ENCODE measurements around the gene FOXN1.

The FOXN1 gene

DNA sequence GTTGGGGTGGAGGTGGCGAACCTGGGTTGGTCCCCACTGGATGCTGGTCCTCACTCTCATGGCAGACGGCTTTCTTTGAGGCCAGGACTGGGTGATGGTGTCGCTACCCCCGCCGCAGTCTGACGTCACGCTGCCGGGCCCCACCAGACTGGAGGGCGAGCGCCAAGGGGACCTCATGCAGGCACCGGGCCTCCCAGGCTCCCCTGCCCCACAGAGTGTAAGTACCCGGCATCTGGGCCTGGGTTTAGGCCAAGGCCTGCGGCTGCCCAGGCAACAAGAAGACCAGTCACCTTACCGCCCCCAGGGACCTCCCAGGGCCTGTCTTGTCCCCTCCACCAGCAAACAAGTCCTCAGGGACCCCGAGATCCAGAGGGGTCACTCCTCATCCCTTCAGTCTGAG lies 17.7 kb downstream of the FOXN1 start:
- H2AFZ ChIP-seq (ENCODE audit: low read length), result no peak overlapping the region
- no peak overlapping the region for H3K4me3 ChIP-seq (ENCODE audit: low read length, poor library complexity, severe bottlenecking)

DNA sequence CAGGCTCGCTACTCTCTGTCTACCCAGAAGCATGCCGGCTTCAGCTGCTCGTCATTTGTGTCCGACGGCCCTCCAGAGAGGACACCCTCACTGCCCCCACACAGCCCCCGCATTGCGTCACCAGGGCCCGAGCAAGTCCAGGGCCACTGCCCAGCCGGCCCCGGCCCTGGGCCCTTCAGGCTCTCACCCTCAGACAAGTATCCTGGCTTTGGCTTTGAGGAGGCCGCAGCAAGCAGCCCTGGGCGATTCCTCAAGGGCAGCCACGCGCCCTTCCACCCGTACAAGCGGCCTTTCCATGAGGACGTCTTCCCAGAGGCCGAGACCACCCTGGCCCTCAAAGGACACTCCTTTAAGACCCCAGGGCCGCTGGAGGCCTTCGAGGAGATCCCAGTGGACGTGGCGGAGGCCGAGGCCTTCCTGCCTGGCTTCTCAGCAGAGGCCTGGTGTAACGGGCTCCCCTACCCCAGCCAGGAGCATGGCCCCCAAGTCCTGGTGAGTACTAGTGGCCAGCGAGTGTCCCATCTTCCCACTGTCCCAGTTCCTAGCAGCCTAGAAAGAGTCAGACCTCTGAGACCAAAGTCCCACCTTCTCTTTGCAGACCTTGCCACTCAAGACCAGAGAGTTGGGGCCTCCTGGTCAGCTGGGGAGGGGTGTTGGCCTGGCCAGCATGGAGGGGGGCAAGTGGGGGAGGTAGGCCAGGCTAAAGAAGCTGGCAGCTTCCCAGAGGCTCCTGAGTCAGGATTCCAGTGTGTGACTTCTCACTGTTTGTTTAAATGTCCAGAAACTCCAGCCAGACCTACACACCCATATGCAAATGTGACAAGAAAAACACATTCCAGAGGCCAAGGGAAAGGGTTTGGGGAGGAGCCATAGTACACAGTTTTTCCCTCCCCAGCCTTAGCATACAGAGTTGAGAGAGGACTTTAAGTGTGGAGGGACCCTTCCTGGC lies 18.6 kb downstream of the FOXN1 start:
- Histone ChIP-seq H3K9me2 (replicated peaks; ENCODE audit: low read depth, low read length) (no peaks in the 10 kb centered on the region), H3K4me1 (ENCODE audit: insufficient read depth, low read length, poor library complexity, severe bottlenecking) (peaks cover 10% of the 10 kb centered on the region), H3F3A (ENCODE audit: low read depth) (no peaks in the 10 kb centered on the region), H3K79me2 (ENCODE audit: insufficient read depth, low read length) (no peaks in the 10 kb centered on the region), H3K36me3 (ENCODE audit: insufficient read depth, low read length) (no peaks in the 10 kb centered on the region), H3K27me3 (ENCODE audit: insufficient read depth, low read length, poor library complexity, severe bottlenecking) (no peaks in the 10 kb centered on the region), H4K20me1 (ENCODE audit: insufficient read depth, low read length, poor library complexity, severe bottlenecking) (no peaks in the 10 kb centered on the region), H3K9ac (ENCODE audit: low read depth, low read length, poor library complexity, severe bottlenecking) (no peak overlapping the region), H3K4me2 (ENCODE audit: low read depth, low read length, poor library complexity, severe bottlenecking) (no peak overlapping the region), H3K9me3 (ENCODE audit: insufficient read depth, low read depth, low read length) (no peaks in the 10 kb centered on the region), H3K4me3 (ENCODE audit: low read length, poor library complexity, severe bottlenecking) (no peak overlapping the region), H2AFZ (ENCODE audit: low read length) (no peak overlapping the region)
- TF ChIP-seq, protein P1, sequence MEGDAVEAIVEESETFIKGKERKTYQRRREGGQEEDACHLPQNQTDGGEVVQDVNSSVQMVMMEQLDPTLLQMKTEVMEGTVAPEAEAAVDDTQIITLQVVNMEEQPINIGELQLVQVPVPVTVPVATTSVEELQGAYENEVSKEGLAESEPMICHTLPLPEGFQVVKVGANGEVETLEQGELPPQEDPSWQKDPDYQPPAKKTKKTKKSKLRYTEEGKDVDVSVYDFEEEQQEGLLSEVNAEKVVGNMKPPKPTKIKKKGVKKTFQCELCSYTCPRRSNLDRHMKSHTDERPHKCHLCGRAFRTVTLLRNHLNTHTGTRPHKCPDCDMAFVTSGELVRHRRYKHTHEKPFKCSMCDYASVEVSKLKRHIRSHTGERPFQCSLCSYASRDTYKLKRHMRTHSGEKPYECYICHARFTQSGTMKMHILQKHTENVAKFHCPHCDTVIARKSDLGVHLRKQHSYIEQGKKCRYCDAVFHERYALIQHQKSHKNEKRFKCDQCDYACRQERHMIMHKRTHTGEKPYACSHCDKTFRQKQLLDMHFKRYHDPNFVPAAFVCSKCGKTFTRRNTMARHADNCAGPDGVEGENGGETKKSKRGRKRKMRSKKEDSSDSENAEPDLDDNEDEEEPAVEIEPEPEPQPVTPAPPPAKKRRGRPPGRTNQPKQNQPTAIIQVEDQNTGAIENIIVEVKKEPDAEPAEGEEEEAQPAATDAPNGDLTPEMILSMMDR (conservative IDR thresholded peaks at IDR 0.05; ENCODE audit: low read length), result no peak
- TF ChIP-seq EZH2phosphoT487 (IDR thresholded peaks at IDR 0.05; ENCODE audit: borderline replicate concordance), result no peak

More for the DNA sequence above, 17.7 kb downstream of the FOXN1 start:
- Histone ChIP-seq H4K20me1 (ENCODE audit: insufficient read depth, low read length, poor library complexity, severe bottlenecking) (no peaks in the 10 kb centered on the region), H3K79me2 (ENCODE audit: insufficient read depth, low read length) (no peaks in the 10 kb centered on the region), H3K9ac (ENCODE audit: low read depth, low read length, poor library complexity, severe bottlenecking) (no peak overlapping the region), H3K36me3 (ENCODE audit: insufficient read depth, low read length) (no peaks in the 10 kb centered on the region), H3K9me3 (ENCODE audit: insufficient read depth, low read depth, low read length) (no peaks in the 10 kb centered on the region), H3K4me1 (ENCODE audit: insufficient read depth, low read length, poor library complexity, severe bottlenecking) (peaks cover 17% of the 10 kb centered on the region), H3K9me2 (replicated peaks; ENCODE audit: low read depth, low read length) (no peaks in the 10 kb centered on the region), H3F3A (ENCODE audit: low read depth) (no peaks in the 10 kb centered on the region), H3K4me2 (ENCODE audit: low read depth, low read length, poor library complexity, severe bottlenecking) (no peak overlapping the region), H3K27me3 (ENCODE audit: insufficient read depth, low read length, poor library complexity, severe bottlenecking) (no peaks in the 10 kb centered on the region)
- no peak for TF ChIP-seq EZH2phosphoT487 (IDR thresholded peaks at IDR 0.05; ENCODE audit: borderline replicate concordance)
- TF ChIP-seq, protein P1 (conservative IDR thresholded peaks at IDR 0.05; ENCODE audit: low read length), result no peak

DNA sequence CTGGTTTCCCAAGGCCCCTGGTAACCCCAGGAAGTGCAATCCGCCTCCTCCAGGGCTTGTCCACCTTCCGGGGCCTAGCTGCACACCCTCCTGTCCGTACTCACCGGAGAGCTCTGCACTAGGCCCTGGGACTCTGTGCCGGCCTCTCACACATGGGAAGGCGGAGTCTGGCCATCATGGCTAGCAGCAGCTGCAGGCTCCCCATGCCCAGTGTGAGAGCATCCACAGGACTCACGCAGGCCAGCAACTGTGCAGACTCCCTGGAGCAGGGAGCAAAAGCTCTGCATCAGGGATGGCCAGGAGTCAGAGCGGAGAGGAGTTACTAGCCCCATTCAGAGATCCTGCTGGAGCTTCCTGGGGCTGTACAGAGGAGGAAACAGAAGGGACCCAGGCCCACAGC lies 20.2 kb downstream of the FOXN1 start:
- no peak overlapping the region for H2AFZ ChIP-seq (ENCODE audit: low read length)
- no peaks in the 10 kb centered on the region for H4K20me1 ChIP-seq (ENCODE audit: insufficient read depth, low read length, poor library complexity, severe bottlenecking)
- H3F3A ChIP-seq (ENCODE audit: low read depth), result no peaks in the 10 kb centered on the region
- no peaks in the 10 kb centered on the region for H3K79me2 ChIP-seq (ENCODE audit: insufficient read depth, low read length)
- H3K9me2 ChIP-seq (replicated peaks; ENCODE audit: low read depth, low read length), result no peaks in the 10 kb centered on the region
- no peaks in the 10 kb centered on the region for H3K27me3 ChIP-seq (ENCODE audit: insufficient read depth, low read length, poor library complexity, severe bottlenecking)
- H3K36me3 ChIP-seq (ENCODE audit: insufficient read depth, low read length), result no peaks in the 10 kb centered on the region
- no peak overlapping the region for H3K4me2 ChIP-seq (ENCODE audit: low read depth, low read length, poor library complexity, severe bottlenecking)
- no peak overlapping the region for H3K4me3 ChIP-seq (ENCODE audit: low read length, poor library complexity, severe bottlenecking)
- H3K4me1 ChIP-seq (ENCODE audit: insufficient read depth, low read length, poor library complexity, severe bottlenecking), result no peaks in the 10 kb centered on the region
- H3K9me3 ChIP-seq (ENCODE audit: insufficient read depth, low read depth, low read length), result no peaks in the 10 kb centered on the region
- no peak overlapping the region for H3K9ac ChIP-seq (ENCODE audit: low read depth, low read length, poor library complexity, severe bottlenecking)
- TF ChIP-seq, protein P1 (conservative IDR thresholded peaks at IDR 0.05; ENCODE audit: low read length), result no peak
- TF ChIP-seq EZH2phosphoT487 (IDR thresholded peaks at IDR 0.05; ENCODE audit: borderline replicate concordance), result no peak

Measured in Loucy (cell line).